A673 (cell line): ENCODE data around the gene TOE1. TPM values are rescaled to one million over a fixed set of nuclear protein-coding genes. Genes with fewer than 3 reads are reported as not detected.

Experiments used
- BruUV-seq: library from RNA; stranded (reverse); fragments of 400-500 nt; replicated peaks from 2 replicates; lab custom pipeline; 2021; lab: Mats Ljungman, UMichigan
- CTCF ChIA-PET: fragments of 300-600 bp; sonication (Branson Sonifier 250); formaldehyde crosslinking; loops from one replicate; lab custom pipeline; 2022; ENCODE audit warnings: antibody characterized with exemption; lab: Charles Lee
- POLR2A ChIA-PET: fragments of 300-600 bp; sonication (Branson Sonifier 250); formaldehyde crosslinking; loops from one replicate; lab custom pipeline; 2022; ENCODE audit warnings: antibody characterized with exemption; ENCODE audit not compliant: low non-redundant PET; lab: Charles Lee
- DNase-seq: peaks from one replicate; pipeline ENCODE4 v3.0.0-alpha.2; 2015; ENCODE audit warnings: low spot score
- H3K27ac ChIP-seq: fragments of 200-600 bp; sonication (generic); 2 replicates; pipeline ENCODE4 v1.5.1; 2016; ENCODE audit warnings: mixed run types, low read depth, mild to moderate bottlenecking, mixed read lengths, antibody characterized with exemption, low read length; ENCODE audit not compliant: poor library complexity, severe bottlenecking
- H3K27me3 ChIP-seq: fragments of 200-600 bp; sonication (generic); replicated peaks from 2 replicates; pipeline ENCODE4 v1.6.1; 2017; ENCODE audit warnings: mixed run types, low read depth, mild to moderate bottlenecking, mixed read lengths, antibody characterized with exemption, low read length; ENCODE audit not compliant: insufficient read depth, poor library complexity
- H3K36me3 ChIP-seq: fragments of 200-600 bp; sonication (generic); 2 replicates; pipeline ENCODE4 v1.6.1; 2016; ENCODE audit warnings: mixed run types, mild to moderate bottlenecking, mixed read lengths, antibody characterized with exemption, low read length; ENCODE audit not compliant: insufficient read depth, poor library complexity, severe bottlenecking
- H3K4me1 ChIP-seq: fragments of 200-600 bp; sonication (generic); 2 replicates; pipeline ENCODE4 v1.6.1; 2017; ENCODE audit warnings: mixed run types, mild to moderate bottlenecking, mixed read lengths, antibody characterized with exemption, low read length; ENCODE audit not compliant: insufficient read depth, poor library complexity, severe bottlenecking
- H3K4me3 ChIP-seq: fragments of 200-600 bp; sonication (generic); 2 replicates; pipeline ENCODE4 v1.5.1; 2016; ENCODE audit warnings: low read depth, mixed run types, mild to moderate bottlenecking, mixed read lengths, low read length; ENCODE audit not compliant: poor library complexity, severe bottlenecking
- H3K9me3 ChIP-seq: fragments of 200-600 bp; sonication (generic); 2 replicates; pipeline ENCODE4 v1.6.1; 2016; ENCODE audit warnings: mixed run types, low read depth, mild to moderate bottlenecking, mixed read lengths, antibody characterized with exemption, low read length; ENCODE audit not compliant: poor library complexity, severe bottlenecking
- CTCF ChIP-seq: fragments of 300-800, 200-600 bp; sonication (generic); conservative IDR thresholded peaks from 2 replicates; pipeline ENCODE4 v1.5.1; 2017; ENCODE audit warnings: low read depth, mild to moderate bottlenecking, antibody characterized with exemption, low read length, moderate library complexity, mixed read lengths
- EZH2 ChIP-seq: fragments of 200-600 bp; sonication (generic); IDR thresholded peaks from 2 replicates; pipeline ENCODE4 v1.6.1; 2017; ENCODE audit warnings: borderline replicate concordance, low read depth, mild to moderate bottlenecking, mixed read lengths, antibody characterized with exemption, low read length; ENCODE audit not compliant: poor library complexity, severe bottlenecking
- intact Hi-C: fragments of 100-400 bp; cut with micrococcal nuclease; formaldehyde crosslinking; loops from one replicate; pipeline ENCODE4 v1.10.0; 2022; ENCODE audit not compliant: unreplicated experiment
- total RNA-seq: library from RNA; stranded (reverse); gene quantifications from 2 replicates; pipeline ENCODE4 v1.2.3, GENCODE V29; 2021

TOE1 gene
- total RNA-seq, 1 experiment from 2014 or later: 20.6 TPM

GRCh38 chr1:45365051-45365450 is 25.1 kb downstream of the TOE1 start:
- BruUV-seq: no TSS peak
- H3K9me3 ChIP-seq: no peaks in the 10 kb centered on the region
- no peaks in the 10 kb centered on the region for H3K27me3 ChIP-seq
- ChIA-PET CTCF (no interaction called here), POLR2A (no interaction called here)
- intact Hi-C loops: no loop called here
- H3K4me1 ChIP-seq: no peaks in the 10 kb centered on the region
- TF ChIP-seq EZH2 (no peak), CTCF (no peak)
- H3K36me3 ChIP-seq: no peaks in the 10 kb centered on the region
- H3K4me3 ChIP-seq: no peak overlapping the region
- no peak overlapping the region for H3K27ac ChIP-seq
- no peak for DNase-seq

- Histone ChIP-seq H3K36me3 (no peaks in the 10 kb centered on the region), H3K4me3 (no peak overlapping the region), H3K27me3 (no peaks in the 10 kb centered on the region), H3K27ac (no peak overlapping the region), H3K4me1 (peaks cover 2% of the 10 kb centered on the region), H3K9me3 (no peaks in the 10 kb centered on the region)
- intact Hi-C loops: no loop called here
- DNase-seq: no peak
- ChIA-PET POLR2A (no interaction called here), CTCF (no interaction called here)
- BruUV-seq: no TSS peak
- TF ChIP-seq CTCF: no peak
- no peak for TF ChIP-seq EZH2
Measured at GRCh38 chr1:45370575-45370974, 30.6 kb downstream of the TOE1 start.

GRCh38 chr1:45373573-45373972 is 33.6 kb downstream of the TOE1 start:
- Histone ChIP-seq H3K27me3 (no peaks in the 10 kb centered on the region), H3K27ac (no peak overlapping the region), H3K36me3 (no peaks in the 10 kb centered on the region), H3K4me3 (no peak overlapping the region), H3K4me1 (peaks cover 5% of the 10 kb centered on the region), H3K9me3 (no peaks in the 10 kb centered on the region)
- DNase-seq: no peak
- ChIA-PET POLR2A (no interaction called here), CTCF (no interaction called here)
- BruUV-seq: no TSS peak
- intact Hi-C loops: no loop called here
- TF ChIP-seq CTCF: no peak
